Astrocyte of the spinal cord (primary cell): ENCODE measurements around the gene RCAN1.

ENCODE experiments used
- DNase-seq: peaks from one replicate; pipeline ENCODE4 v3.0.0; 2011; ENCODE audit warnings: low read depth, low spot score
- H3K4me3 ChIP-seq: 2 replicates; pipeline ENCODE4 v1.5.1; 2011; ENCODE audit warnings: low read depth, mild to moderate bottlenecking, low read length, moderate library complexity
- CTCF ChIP-seq: IDR thresholded peaks from 2 replicates; pipeline ENCODE4 v1.5.1; 2012; ENCODE audit warnings: low read depth, mild to moderate bottlenecking, low read length, inconsistent platforms
- in situ Hi-C: cut with HindIII; loops from 2 replicates; pipeline ENCODE4 v1.10.0; 2017; ENCODE audit warnings: low sequenced_read_pairs

Gene RCAN1

GRCh38 chr21:34526241-34526617 is 88.7 kb downstream of the RCAN1 start:
- in situ Hi-C loops, result no loop called here
- peak overlapping the region; percentile 60 for H3K4me3 ChIP-seq
- DNase-seq, result no peak
- TF ChIP-seq CTCF, result no peak

GRCh38 chr21:34524646-34525601 is 90.0 kb downstream of the RCAN1 start:
- peak overlapping the region; percentile 60 for H3K4me3 ChIP-seq
- no peak for TF ChIP-seq CTCF
- in situ Hi-C loops, result no loop called here
- DNase-seq, result peak; percentile 68

- in situ Hi-C loops, result no loop called here
Measured at GRCh38 chr21:34523019-34523555, 91.8 kb downstream of the RCAN1 start.

DNA sequence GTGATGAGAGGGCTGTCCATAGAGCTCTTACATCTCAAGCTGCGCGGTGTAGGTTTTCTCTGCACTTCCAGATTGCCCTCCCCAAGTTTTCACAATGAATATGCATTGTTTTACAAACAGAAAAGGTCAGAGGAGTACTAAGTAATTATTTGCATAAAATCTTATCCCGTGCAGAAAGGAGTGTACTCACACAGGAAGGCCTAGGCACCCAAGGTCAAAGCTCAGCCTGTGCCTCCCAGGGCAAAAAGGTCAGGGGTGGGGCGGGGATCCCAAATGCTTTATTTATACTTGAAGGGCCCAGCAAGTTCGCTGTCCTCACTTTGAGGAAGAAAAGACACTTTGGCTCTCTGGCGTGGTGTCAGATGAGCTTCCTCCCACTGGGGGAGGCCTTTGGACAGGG is 92.6 kb downstream of the RCAN1 start:
- H3K4me3 ChIP-seq, result no peak overlapping the region
- DNase-seq, result no peak
- TF ChIP-seq CTCF, result no peak
- in situ Hi-C loops, result no loop called here

More at GRCh38 chr21:34523019-34523555, 91.8 kb downstream of the RCAN1 start:
- H3K4me3 ChIP-seq, result no peak overlapping the region
- DNase-seq, result no peak
- no peak for TF ChIP-seq CTCF

- H3K4me3 ChIP-seq, result no peak overlapping the region
- TF ChIP-seq CTCF, result no peak
- in situ Hi-C loops, result no loop called here
- DNase-seq, result no peak
Measured at GRCh38 chr21:34521561-34521960, 93.4 kb downstream of the RCAN1 start.

DNA sequence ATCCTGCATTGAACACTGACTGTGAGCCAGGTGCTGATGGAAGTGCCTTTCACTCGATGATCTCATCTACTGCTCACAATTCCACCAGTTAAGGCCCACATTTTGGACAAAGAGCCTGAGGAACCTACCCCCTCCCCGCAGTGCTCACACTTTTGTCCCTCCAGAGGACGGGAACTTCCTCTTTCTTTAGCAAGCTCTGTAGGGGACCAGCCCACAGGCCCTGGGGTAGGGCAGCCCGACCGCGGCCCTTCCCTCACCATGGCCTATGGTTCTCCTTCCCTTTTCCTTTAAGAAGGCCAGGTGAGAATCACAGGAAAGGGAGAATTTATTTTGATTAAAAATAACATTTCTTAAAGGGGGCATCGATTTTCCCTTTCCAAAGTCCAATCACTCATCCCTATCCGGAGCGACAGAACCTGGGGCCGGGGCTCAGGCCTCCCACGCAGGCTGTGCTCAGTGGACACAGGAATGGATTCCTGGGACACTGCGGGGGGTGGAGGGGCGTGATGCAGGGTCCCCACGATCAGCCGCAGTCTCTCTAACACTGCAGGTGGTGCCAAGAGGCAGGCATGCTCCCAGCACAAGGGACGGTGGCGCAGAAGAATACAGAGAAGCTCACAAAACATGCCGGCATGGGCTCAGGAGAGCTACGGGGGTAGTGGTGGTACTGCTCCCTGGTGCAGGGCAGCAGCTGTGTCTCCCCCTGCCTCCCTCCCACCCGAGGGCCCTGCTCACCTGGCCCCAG is 94.0 kb downstream of the RCAN1 start:
- in situ Hi-C loops, result no loop called here

More for the DNA sequence above, 94.0 kb downstream of the RCAN1 start:
- TF ChIP-seq CTCF, result no peak
- no peak for DNase-seq
- no peak overlapping the region for H3K4me3 ChIP-seq
